ENCODE measurements around the gene RBM15.

Gene RBM15

DNA sequence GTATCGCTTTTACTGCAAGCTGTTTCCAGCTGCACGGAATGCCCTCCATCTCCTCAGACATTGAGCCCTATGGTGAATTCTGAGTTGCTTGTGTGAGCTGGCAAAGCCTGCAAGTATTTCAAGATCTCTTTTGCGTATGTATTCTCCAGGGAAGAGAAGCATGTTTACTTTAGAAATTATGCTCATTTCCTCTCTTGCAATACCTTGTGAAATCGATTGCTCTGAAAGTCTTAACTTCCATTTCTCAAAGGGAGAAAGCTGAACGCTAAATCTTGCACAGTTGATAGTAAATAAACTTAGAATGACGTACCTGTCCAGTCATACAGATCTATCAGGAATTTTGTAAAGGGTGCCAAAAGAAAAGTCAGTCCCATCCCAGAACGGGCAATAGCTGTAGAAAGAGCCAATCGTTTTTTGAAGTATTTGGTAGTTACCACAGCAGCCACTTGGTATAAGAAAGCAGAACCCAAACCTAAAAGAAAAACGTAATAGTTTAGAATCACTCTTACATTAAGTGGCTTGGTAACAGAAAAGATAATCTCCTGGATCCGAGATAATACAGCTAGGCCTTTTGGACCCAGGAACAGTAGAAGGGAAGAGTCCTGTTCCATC lies 41.6 kb downstream of the RBM15 start:
- ChIA-PET POLR2A (no interaction called here), CTCF (no interaction called here)
- TF ChIP-seq ZNF366 (tag by site-specific recombination; conservative IDR thresholded peaks at IDR 0.05) (no peak), ZNF544 (tag by site-specific recombination; IDR thresholded peaks at IDR 0.05) (no peak), ZNF175 (tag by site-specific recombination; IDR thresholded peaks at IDR 0.05) (no peak)
- Histone ChIP-seq H3K9me3 (ENCODE audit: control insufficient read depth, insufficient read depth, low read depth, low read length) (no peaks in the 10 kb centered on the region), H3K27ac (ENCODE audit: extremely low read depth, low read depth, low read length) (no peak overlapping the region), H3K36me3 (ENCODE audit: control insufficient read depth in 2 of 2, insufficient read depth in 1 of 2, low read length in 2 of 2) (peaks cover 0 to 60% of the 10 kb centered on the region in 2 experiments), H3K4me1 (ENCODE audit: control insufficient read depth, insufficient read depth, low read length) (no peaks in the 10 kb centered on the region), H3K4me3 (ENCODE audit: low read depth, low read length) (no peak overlapping the region)

DNA sequence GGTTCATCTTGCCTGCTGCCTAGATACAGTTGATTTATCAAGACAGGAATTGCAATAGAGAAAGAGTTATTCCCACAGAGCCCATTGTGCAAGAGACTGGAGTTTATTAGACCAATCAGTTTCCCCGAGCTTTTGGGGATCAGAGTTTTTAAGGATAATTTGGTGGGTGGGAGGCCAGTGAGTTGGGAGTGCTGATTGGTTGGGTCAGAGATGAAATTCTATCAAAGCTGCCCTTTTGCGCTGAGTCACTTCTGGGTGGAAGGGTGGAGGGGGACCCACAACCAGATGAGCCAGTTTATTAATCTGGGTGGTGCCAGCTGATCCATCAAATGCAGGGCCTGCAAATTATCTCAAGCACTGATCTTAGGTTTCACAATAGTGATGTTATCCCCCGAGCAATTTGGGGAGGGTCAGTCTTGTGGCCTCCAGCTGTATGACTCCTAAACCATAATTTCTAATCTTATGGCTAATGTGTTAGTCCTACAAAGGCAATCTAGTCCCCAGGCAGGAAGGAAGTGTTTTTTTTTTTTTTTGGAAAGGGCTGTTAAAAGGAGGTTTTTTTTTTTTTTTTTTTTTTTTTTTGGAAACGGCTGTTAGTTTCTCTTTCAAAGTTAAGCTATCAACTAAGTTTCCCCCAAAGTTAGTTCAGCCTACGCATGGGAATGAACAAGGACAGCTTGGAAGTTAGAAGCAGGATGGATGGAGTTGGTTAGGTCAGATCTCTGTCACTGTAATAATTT lies 44.2 kb downstream of the RBM15 start:
- H3K4me3 ChIP-seq (ENCODE audit: low read depth, low read length): no peak overlapping the region
- TF ChIP-seq ZNF335 (tag by site-specific recombination; conservative IDR thresholded peaks at IDR 0.05): no peak
- no peak for TF ChIP-seq ZBTB8A (tag by site-specific recombination; IDR thresholded peaks at IDR 0.05)
- TF ChIP-seq, protein P1, sequence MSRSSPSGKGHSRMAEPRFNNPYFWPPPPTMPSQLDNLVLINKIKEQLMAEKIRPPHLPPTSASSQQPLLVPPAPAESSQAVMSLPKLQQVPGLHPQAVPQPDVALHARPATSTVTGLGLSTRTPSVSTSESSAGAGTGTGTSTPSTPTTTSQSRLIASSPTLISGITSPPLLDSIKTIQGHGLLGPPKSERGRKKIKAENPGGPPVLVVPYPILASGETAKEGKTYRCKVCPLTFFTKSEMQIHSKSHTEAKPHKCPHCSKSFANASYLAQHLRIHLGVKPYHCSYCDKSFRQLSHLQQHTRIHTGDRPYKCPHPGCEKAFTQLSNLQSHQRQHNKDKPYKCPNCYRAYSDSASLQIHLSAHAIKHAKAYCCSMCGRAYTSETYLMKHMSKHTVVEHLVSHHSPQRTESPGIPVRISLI (tag by site-specific recombination; IDR thresholded peaks at IDR 0.05): peak; percentile 88; the same call in 1 of the 2 replicates
- TF ChIP-seq ZNF184 (tag by site-specific recombination; IDR thresholded peaks at IDR 0.05): no peak
- no peak for TF ChIP-seq ZBTB20 (tag by site-specific recombination; IDR thresholded peaks at IDR 0.05)
- no peak for TF ChIP-seq ZNF677 (tag by site-specific recombination; IDR thresholded peaks at IDR 0.05)
- TF ChIP-seq ZFP3 (tag by site-specific recombination; IDR thresholded peaks at IDR 0.05; ENCODE audit: low read depth): no peak
- no peak for TF ChIP-seq ZNF473 (tag by site-specific recombination; IDR thresholded peaks at IDR 0.05)
- no peak for TF ChIP-seq ZNF571 (tag by site-specific recombination; IDR thresholded peaks at IDR 0.05)
- TF ChIP-seq EGR2 (tag by site-specific recombination; IDR thresholded peaks at IDR 0.05; ENCODE audit: low read depth): no peak
- no peak for TF ChIP-seq ZNF433 (tag by site-specific recombination; IDR thresholded peaks at IDR 0.05; ENCODE audit: low read depth)
- TF ChIP-seq, protein P2, sequence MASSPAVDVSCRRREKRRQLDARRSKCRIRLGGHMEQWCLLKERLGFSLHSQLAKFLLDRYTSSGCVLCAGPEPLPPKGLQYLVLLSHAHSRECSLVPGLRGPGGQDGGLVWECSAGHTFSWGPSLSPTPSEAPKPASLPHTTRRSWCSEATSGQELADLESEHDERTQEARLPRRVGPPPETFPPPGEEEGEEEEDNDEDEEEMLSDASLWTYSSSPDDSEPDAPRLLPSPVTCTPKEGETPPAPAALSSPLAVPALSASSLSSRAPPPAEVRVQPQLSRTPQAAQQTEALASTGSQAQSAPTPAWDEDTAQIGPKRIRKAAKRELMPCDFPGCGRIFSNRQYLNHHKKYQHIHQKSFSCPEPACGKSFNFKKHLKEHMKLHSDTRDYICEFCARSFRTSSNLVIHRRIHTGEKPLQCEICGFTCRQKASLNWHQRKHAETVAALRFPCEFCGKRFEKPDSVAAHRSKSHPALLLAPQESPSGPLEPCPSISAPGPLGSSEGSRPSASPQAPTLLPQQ (tag by site-specific recombination; IDR thresholded peaks at IDR 0.05): 0 out of 2 replicates have a peak, but pooled peaks have one; percentile 52
- TF ChIP-seq ZNF350 (tag by site-specific recombination; IDR thresholded peaks at IDR 0.05): no peak
- TF ChIP-seq ZNF140 (tag by site-specific recombination; IDR thresholded peaks at IDR 0.05): no peak
- no peaks in the 10 kb centered on the region for H3K4me1 ChIP-seq (ENCODE audit: control insufficient read depth, insufficient read depth, low read length)
- ChIA-PET POLR2A (no interaction called here), CTCF (interaction anchor here (0.9 to 1.4 kb wide), 2 partner anchors 20 to 77 kb away, joined by 4 to 7 read pairs; no protein-coding TSS in a partner anchor)
- no peaks in the 10 kb centered on the region for H3K9me3 ChIP-seq (ENCODE audit: control insufficient read depth, insufficient read depth, low read depth, low read length)
- H3K36me3 ChIP-seq (ENCODE audit: control insufficient read depth in 2 of 2, insufficient read depth in 1 of 2, low read length in 2 of 2): peaks cover 0 to 54% of the 10 kb centered on the region in 2 experiments; a peak in 2 of 3 replicates
- H3K27ac ChIP-seq (ENCODE audit: extremely low read depth, low read depth, low read length): no peak overlapping the region

DNA sequence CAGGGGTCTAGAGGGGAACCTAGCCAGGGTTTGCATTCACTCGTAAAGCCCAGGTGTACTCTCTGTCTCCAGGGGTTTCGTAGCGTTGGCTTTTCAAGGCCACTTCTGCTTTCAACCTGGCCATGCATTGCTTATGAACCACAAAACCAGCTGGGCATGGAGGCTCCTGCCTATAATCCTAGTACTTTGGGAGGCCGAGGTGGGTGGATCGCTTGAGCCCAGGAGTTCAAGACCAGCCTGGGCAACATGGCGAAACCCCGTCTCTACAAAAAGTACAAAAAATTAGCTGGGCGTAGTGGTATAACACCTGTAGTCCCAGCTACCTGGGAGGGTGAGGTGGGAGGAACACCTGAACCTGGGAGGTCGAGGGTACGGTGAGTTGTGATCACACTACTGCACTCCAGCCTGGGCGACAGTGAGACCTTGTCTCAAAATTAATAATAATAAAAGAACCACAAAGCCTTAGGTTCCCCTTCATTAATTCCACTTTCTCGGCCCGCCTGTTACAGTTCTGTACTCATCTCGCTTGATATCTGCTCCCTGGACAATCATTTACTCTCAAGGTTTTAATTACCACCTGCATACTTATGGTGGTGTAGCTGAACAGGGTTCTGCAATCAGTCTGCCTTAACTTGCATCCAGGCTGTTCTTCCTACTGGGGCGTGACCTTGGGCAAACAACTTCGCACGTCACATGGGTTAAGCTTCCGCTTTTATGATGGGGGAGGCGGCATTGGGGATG lies 45.6 kb downstream of the RBM15 start:
- Histone ChIP-seq H3K4me3 (ENCODE audit: low read depth, low read length) (no peak overlapping the region), H3K27ac (ENCODE audit: extremely low read depth, low read depth, low read length) (no peak overlapping the region), H3K36me3 (ENCODE audit: control insufficient read depth in 2 of 2, insufficient read depth in 1 of 2, low read length in 2 of 2) (peaks cover 0 to 44% of the 10 kb centered on the region in 2 experiments; a peak in 2 of 3 replicates), H3K9me3 (ENCODE audit: control insufficient read depth, insufficient read depth, low read depth, low read length) (no peaks in the 10 kb centered on the region), H3K4me1 (ENCODE audit: control insufficient read depth, insufficient read depth, low read length) (no peaks in the 10 kb centered on the region)
- CTCF ChIA-PET: interaction anchor here (0.6 to 0.9 kb wide), 2 partner anchors 14 to 21 kb away, joined by 5 to 7 read pairs; no protein-coding TSS in a partner anchor
- TF ChIP-seq, protein P3, sequence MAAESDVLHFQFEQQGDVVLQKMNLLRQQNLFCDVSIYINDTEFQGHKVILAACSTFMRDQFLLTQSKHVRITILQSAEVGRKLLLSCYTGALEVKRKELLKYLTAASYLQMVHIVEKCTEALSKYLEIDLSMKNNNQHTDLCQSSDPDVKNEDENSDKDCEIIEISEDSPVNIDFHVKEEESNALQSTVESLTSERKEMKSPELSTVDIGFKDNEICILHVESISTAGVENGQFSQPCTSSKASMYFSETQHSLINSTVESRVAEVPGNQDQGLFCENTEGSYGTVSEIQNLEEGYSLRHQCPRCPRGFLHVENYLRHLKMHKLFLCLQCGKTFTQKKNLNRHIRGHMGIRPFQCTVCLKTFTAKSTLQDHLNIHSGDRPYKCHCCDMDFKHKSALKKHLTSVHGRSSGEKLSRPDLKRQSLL (tag by site-specific recombination; IDR thresholded peaks at IDR 0.05): no peak
- TF ChIP-seq ZNF514 (tag by site-specific recombination; IDR thresholded peaks at IDR 0.05) (no peak), ZNF837 (tag by site-specific recombination; IDR thresholded peaks at IDR 0.05) (no peak), ZNF311 (tag by site-specific recombination; IDR thresholded peaks at IDR 0.05; ENCODE audit: borderline replicate concordance) (no peak)
- TF ChIP-seq, protein P4, sequence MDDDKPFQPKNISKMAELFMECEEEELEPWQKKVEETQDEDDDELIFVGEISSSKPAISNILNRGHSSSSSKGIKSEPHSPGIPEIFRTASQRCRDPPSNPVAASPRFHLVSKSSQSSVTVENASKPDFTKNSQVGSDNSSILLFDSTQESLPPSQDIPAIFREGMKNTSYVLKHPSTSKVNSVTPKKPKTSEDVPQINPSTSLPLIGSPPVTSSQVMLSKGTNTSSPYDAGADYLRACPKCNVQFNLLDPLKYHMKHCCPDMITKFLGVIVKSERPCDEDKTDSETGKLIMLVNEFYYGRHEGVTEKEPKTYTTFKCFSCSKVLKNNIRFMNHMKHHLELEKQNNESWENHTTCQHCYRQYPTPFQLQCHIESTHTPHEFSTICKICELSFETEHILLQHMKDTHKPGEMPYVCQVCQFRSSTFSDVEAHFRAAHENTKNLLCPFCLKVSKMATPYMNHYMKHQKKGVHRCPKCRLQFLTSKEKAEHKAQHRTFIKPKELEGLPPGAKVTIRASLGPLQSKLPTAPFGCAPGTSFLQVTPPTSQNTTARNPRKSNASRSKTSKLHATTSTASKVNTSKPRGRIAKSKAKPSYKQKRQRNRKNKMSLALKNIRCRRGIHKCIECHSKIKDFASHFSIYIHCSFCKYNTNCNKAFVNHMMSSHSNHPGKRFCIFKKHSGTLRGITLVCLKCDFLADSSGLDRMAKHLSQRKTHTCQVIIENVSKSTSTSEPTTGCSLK (tag by site-specific recombination; IDR thresholded peaks at IDR 0.05): no peak
- POLR2A ChIA-PET: no interaction called here

All from HEK293 (cell line).